CD4-positive, alpha-beta T cell (primary cell): ENCODE results near the gene MMP23B. TPM values are rescaled to one million over a fixed set of nuclear protein-coding genes. Genes with fewer than 3 reads are reported as not detected.
A peak's percentile ranks its signal among the peaks of the same experiment; 100 is the strongest.

Source experiments
- ATAC-seq: fragments of 200-7000 bp; cut with Tn5 transposase; one replicate; pipeline ENCODE4 v1.10.0; 2022; ENCODE audit warnings: mild to moderate bottlenecking; ENCODE audit not compliant: poor library complexity
- CTCF ChIA-PET: fragments of 350-600 bp; sonication (Branson Sonifier 250); formaldehyde crosslinking; loops from one replicate; lab custom pipeline; 2021; ENCODE audit warnings: antibody characterized with exemption, inconsistent platforms; lab: Charles Lee
- POLR2A ChIA-PET: fragments of 350-600 bp; sonication (Branson Sonifier 250); formaldehyde crosslinking; loops from one replicate; lab custom pipeline; 2021; ENCODE audit warnings: antibody characterized with exemption, inconsistent platforms; lab: Charles Lee
- DNase-seq, 14 experiments: peaks; one replicate each; pipeline ENCODE4 v3.0.0-alpha.2; 2013 to 2020; ENCODE audit warnings: mixed read lengths in 2 of 14
- H3K27ac ChIP-seq, 2 donors: one replicate each; pipeline versions ENCODE4 v1.5.1 to v1.7.0; 2013; ENCODE audit warnings: low read length in 2 of 2, low read depth in 1 of 2, mild to moderate bottlenecking in 1 of 2
- H3K27me3 ChIP-seq, 2 experiments: 1 replicate in 1 of 2; 2 replicates in 1 of 2; pipeline versions ENCODE4 v1.6.1 to v1.7.0; 2013; ENCODE audit warnings: low read length in 2 of 2, control low read depth in 1 of 2, mild to moderate bottlenecking in 1 of 2, moderate library complexity in 1 of 2; ENCODE audit not compliant: insufficient read depth in 2 of 2, control insufficient read depth in 1 of 2
- H3K36me3 ChIP-seq: one replicate; pipeline ENCODE4 v1.6.1; 2013; ENCODE audit warnings: low read length, control low read depth; ENCODE audit not compliant: insufficient read depth
- H3K4me1 ChIP-seq: one replicate; pipeline ENCODE4 v1.6.1; 2013; ENCODE audit warnings: low read length, control low read depth; ENCODE audit not compliant: insufficient read depth
- H3K4me3 ChIP-seq: one replicate; pipeline ENCODE4 v1.5.1; 2013; ENCODE audit warnings: mild to moderate bottlenecking, low read length, moderate library complexity
- H3K9me3 ChIP-seq, 2 experiments: 1 replicate in 1 of 2; 2 replicates in 1 of 2; pipeline versions ENCODE4 v1.6.1 to v1.7.0; 2013; ENCODE audit warnings: low read length in 2 of 2, mild to moderate bottlenecking in 2 of 2, control low read depth in 1 of 2, moderate library complexity in 1 of 2; ENCODE audit not compliant: control insufficient read depth in 1 of 2, insufficient read depth in 1 of 2
- H3K27ac Mint-ChIP-seq: one replicate; pipeline ENCODE4 v1.8.0; 2020; ENCODE audit warnings: mixed read lengths
- H3K27me3 Mint-ChIP-seq: one replicate; pipeline ENCODE4 v1.8.0; 2021; ENCODE audit warnings: mixed read lengths
- H3K36me3 Mint-ChIP-seq: one replicate; pipeline ENCODE4 v1.8.0; 2021; ENCODE audit warnings: low read depth, mixed read lengths
- H3K4me1 Mint-ChIP-seq: one replicate; pipeline ENCODE4 v1.8.0; 2021; ENCODE audit warnings: low read depth, mixed read lengths
- H3K4me3 Mint-ChIP-seq: one replicate; pipeline ENCODE4 v1.8.0; 2020; ENCODE audit warnings: mild to moderate bottlenecking, mixed read lengths
- H3K9me3 Mint-ChIP-seq: one replicate; pipeline ENCODE4 v1.8.0; 2020; ENCODE audit warnings: mixed read lengths
- CTCF ChIP-seq: fragments of 200-600 bp; IDR thresholded peaks from one replicate; pipeline ENCODE4 v1.8.0; 2022; ENCODE audit warnings: antibody characterized with exemption, mild to moderate bottlenecking
- intact Hi-C, 2 experiments: fragments of 100-400 bp; cut with DNase I in 1 of 2; cut with micrococcal nuclease in 1 of 2; formaldehyde crosslinking; loops; one replicate each; pipeline versions ENCODE4 v1.15.1 to v1.9.0; 2023 to 2025; cut with DNase I, micrococcal nuclease
- total RNA-seq, 174 experiments: library from RNA in 2 of 174; stranded (reverse) in 2 of 174; gene quantifications; one replicate each; pipeline ENCODE4 v1.2.3 and lab custom pipeline; 2021 to 2026

The MMP23B gene
- total RNA-seq, 2 experiments from 2014 or later, result 3.0 to 3.7 TPM

- Histone ChIP-seq H3K4me3 (no peak overlapping the region), H3K36me3 (no peaks in the 10 kb centered on the region), H3K4me1 (peaks cover 25% of the 10 kb centered on the region), H3K27ac (no peak overlapping the region), H3K9me3 (no peaks in the 10 kb centered on the region), H3K27me3 (peaks cover 0 to 4% of the 10 kb centered on the region in 2 experiments)
- ChIA-PET CTCF (no interaction called here), POLR2A (interaction anchor here (1.8 to 3.4 kb wide), 2 partner anchors 14 to 29 kb away, joined by 4 to 22 read pairs; partner anchors contain the start of gene MIB2)
- Mint-ChIP-seq H3K9me3 (no peaks in the 10 kb centered on the region), H3K4me3 (peak overlapping the region; percentile 65), H3K36me3 (no peaks in the 10 kb centered on the region), H3K4me1 (peaks cover 8% of the 10 kb centered on the region), H3K27me3 (no peaks in the 10 kb centered on the region), H3K27ac (no peak overlapping the region)
- TF ChIP-seq CTCF, result no peak
- intact Hi-C loops, result no loop called here
- peak in 1 of 14 experiments; percentile 17 for DNase-seq
- no peak for ATAC-seq
Observed at GRCh38 chr1:1600861-1601563, 31.0 kb upstream of the MMP23B start.

GRCh38 chr1:1601564-1602303 lies 30.2 kb upstream of the MMP23B start:
- CTCF ChIA-PET, result no interaction called here
- Histone ChIP-seq H3K27ac (no peak overlapping the region), H3K36me3 (no peaks in the 10 kb centered on the region), H3K27me3 (peaks cover 0 to 4% of the 10 kb centered on the region in 2 experiments), H3K4me1 (peaks cover 28% of the 10 kb centered on the region), H3K4me3 (no peak overlapping the region), H3K9me3 (no peaks in the 10 kb centered on the region)
- intact Hi-C loops, result no loop called here
- peaks cover 10% of the 10 kb centered on the region for H3K4me1 Mint-ChIP-seq
- no peak for TF ChIP-seq CTCF
- no peaks in the 10 kb centered on the region for H3K27me3 Mint-ChIP-seq
- DNase-seq (peak in 1 of 14 experiments; percentile 16), ATAC-seq (no peak)
- peak overlapping the region; percentile 20 for H3K27ac Mint-ChIP-seq
- H3K9me3 Mint-ChIP-seq, result no peaks in the 10 kb centered on the region
- POLR2A ChIA-PET, result interaction anchor here (1.8 to 3.4 kb wide), 2 partner anchors 13 to 28 kb away, joined by 4 to 22 read pairs; partner anchors contain the start of gene MIB2
- no peak overlapping the region for H3K4me3 Mint-ChIP-seq
- H3K36me3 Mint-ChIP-seq, result no peaks in the 10 kb centered on the region

GRCh38 chr1:1602304-1602967 lies 29.5 kb upstream of the MMP23B start:
- no peaks in the 10 kb centered on the region for H3K36me3 Mint-ChIP-seq
- Histone ChIP-seq H3K9me3 (no peaks in the 10 kb centered on the region), H3K27me3 (no peaks in the 10 kb centered on the region), H3K4me1 (peaks cover 35% of the 10 kb centered on the region), H3K36me3 (no peaks in the 10 kb centered on the region), H3K4me3 (no peak overlapping the region), H3K27ac (no peak overlapping the region)
- ChIA-PET POLR2A (interaction anchor here (0.6 to 3.4 kb wide), 3 partner anchors 12 to 98 kb away, joined by 3 to 22 read pairs (median 6); partner anchors contain the start of gene MIB2), CTCF (interaction anchor here (1.6 kb wide), 1 partner anchor 28 kb away, joined by 4 read pairs; no protein-coding TSS in a partner anchor)
- peaks cover 17% of the 10 kb centered on the region for H3K4me1 Mint-ChIP-seq
- intact Hi-C loops, result no loop called here
- TF ChIP-seq CTCF, result no peak
- ATAC-seq, result no peak
- no peaks in the 10 kb centered on the region for H3K9me3 Mint-ChIP-seq
- H3K27me3 Mint-ChIP-seq, result no peaks in the 10 kb centered on the region
- H3K27ac Mint-ChIP-seq, result peak overlapping the region; percentile 20
- DNase-seq, result peak in 1 of 14 experiments; percentile 20
- no peak overlapping the region for H3K4me3 Mint-ChIP-seq
